ENCODE results near the gene BAIAP2L1.

GRCh38 chr7:98362517-98362916 is 38.4 kb downstream of the BAIAP2L1 start:
- no peak for TF ChIP-seq CTCF (IDR thresholded peaks at IDR 0.05)
- TF ChIP-seq EZH2 (IDR thresholded peaks at IDR 0.05) = no peak
- no peak for TF ChIP-seq EZH2phosphoT487 (IDR thresholded peaks at IDR 0.05)
